OCI-LY3 (cell line): ENCODE measurements around the gene VPS13D.

Experiments used
- EZH2phosphoT487 ChIP-seq: fragments of 200-600 bp; shearing (Covaris generic); IDR thresholded peaks from 2 replicates; pipeline ENCODE4 v1.6.1; 2018; ENCODE audit warnings: antibody characterized with exemption, mixed run types, low read depth
- TF ChIP-seq, protein P1 (sequence below): fragments of 200-600, 300-600 bp; sonication (generic); IDR thresholded peaks from 2 replicates; pipeline ENCODE4 v1.5.1; 2014; ENCODE audit warnings: antibody characterized with exemption, low read length, low read depth

DNA sequence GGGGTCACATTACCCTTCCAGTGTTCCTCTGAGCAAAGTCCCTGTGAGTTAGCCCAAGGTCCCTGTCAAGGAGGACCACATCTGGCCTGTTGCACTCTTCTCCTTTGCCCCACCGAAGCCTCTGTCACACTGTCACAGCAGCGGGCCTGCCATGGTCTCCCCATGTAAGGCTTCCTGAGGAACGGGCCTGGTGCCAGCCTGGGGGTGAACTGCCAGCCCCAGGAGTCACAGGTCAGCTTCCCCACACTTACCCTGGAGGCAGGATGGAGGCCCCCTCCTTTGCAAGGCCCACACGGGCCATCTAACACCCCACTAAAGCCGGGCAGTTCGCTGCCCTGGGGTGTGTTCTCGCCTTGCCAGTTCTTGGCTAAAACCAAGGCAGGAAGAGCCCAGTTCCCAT is 48.9 kb upstream of the VPS13D start:
- TF ChIP-seq EZH2phosphoT487, result no peak
- TF ChIP-seq, protein P1, sequence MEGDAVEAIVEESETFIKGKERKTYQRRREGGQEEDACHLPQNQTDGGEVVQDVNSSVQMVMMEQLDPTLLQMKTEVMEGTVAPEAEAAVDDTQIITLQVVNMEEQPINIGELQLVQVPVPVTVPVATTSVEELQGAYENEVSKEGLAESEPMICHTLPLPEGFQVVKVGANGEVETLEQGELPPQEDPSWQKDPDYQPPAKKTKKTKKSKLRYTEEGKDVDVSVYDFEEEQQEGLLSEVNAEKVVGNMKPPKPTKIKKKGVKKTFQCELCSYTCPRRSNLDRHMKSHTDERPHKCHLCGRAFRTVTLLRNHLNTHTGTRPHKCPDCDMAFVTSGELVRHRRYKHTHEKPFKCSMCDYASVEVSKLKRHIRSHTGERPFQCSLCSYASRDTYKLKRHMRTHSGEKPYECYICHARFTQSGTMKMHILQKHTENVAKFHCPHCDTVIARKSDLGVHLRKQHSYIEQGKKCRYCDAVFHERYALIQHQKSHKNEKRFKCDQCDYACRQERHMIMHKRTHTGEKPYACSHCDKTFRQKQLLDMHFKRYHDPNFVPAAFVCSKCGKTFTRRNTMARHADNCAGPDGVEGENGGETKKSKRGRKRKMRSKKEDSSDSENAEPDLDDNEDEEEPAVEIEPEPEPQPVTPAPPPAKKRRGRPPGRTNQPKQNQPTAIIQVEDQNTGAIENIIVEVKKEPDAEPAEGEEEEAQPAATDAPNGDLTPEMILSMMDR, result no peak
